Vein endothelial cell (primary cell): ENCODE measurements around the gene HOXD10. TPM values are rescaled to one million over a fixed set of nuclear protein-coding genes. Genes with fewer than 3 reads are reported as not detected.

Experiments used
- small RNA-seq: library from RNA; depleted of rRNA; stranded (forward); fragments of <200 nt; gene quantifications from one replicate; pipeline ENCODE3, GENCODE V24; 2012
- total RNA-seq: library from RNA; depleted of rRNA; stranded (reverse); fragments of >200 nt; gene quantifications from 2 replicates; pipeline ENCODE4 v1.2.3, GENCODE V29; 2012

The HOXD10 gene
- total RNA-seq, result 2.2 and 2.3 TPM in 2 replicates

DNA sequence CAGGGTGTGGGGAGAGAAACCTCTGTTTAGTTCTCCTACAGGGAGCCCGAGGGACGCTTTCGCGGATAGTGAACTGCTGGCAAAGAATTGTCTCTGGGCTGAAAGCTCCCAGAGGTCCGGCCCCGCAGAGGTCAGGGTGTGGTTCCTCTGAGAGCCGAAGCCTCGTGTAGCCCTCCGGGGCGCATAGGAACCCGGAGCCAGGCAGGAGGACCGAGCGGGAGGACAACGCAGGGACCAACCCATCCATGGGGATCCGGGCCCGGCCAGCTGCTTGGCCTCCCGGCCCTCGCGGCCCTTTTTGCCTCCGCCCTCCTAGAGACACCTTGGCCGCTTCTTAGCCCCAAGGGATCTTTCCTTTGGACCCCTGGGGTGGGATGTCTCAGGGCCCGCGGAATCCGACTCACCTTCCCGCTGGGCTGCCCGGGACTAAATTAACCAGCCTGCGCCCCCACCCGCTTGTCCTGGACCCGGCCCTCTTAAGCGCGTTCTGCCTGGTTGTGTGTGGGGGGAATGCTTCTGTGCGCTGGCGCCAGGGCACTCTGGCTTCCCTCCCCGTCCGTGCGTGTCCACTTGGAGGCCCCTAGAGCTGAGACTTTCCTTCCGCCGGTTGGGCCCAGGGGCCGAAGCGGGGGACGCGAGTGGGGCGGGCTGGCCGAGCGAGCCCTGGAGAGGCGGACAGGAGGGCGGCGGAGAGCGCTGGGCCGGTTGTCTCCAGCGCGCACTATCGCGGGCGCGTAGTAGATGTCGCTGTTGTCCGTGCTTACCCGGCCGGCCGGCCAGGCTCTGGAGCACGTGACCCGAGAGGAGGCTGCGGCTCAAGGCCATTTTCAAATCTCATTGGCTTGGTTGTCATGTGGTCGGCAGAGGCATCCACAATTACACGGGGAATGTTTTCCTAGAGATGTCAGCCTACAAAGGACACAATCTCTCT lies at the start of gene HOXD10:
Gene HOXD10 (plus strand): TSS at position 896 of the 931 bp plus-strand sequence. CDS start 56 bp downstream, outside the sequence.

DNA sequence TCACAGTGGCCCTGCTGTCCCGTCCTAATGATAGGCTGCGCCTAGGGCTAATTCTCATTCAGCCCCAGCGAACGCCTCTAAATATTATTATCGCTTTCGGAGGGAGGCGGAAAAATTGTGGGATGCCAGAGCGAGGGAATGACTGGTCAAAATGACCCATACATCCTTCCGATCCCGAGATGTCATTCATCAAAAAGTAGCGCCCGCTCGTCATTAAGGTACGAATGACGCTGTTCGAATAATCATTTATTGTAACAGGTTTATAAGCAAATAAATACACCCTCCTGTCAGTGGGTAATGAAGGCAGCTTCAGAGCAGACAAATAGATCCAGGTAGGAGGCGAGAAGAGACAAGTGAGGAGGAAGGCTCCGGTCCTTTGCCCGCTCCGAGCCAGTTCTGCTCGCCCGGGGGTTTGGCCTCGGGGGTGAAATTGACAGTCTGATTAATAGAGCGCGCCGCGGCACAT lies 32.7 kb upstream of the HOXD10 start, which contains the start of gene EVX2:
Gene EVX2 (minus strand): TSS at position 167 of the 466 bp plus-strand sequence. CDS start 186 bp downstream, outside the sequence.

DNA sequence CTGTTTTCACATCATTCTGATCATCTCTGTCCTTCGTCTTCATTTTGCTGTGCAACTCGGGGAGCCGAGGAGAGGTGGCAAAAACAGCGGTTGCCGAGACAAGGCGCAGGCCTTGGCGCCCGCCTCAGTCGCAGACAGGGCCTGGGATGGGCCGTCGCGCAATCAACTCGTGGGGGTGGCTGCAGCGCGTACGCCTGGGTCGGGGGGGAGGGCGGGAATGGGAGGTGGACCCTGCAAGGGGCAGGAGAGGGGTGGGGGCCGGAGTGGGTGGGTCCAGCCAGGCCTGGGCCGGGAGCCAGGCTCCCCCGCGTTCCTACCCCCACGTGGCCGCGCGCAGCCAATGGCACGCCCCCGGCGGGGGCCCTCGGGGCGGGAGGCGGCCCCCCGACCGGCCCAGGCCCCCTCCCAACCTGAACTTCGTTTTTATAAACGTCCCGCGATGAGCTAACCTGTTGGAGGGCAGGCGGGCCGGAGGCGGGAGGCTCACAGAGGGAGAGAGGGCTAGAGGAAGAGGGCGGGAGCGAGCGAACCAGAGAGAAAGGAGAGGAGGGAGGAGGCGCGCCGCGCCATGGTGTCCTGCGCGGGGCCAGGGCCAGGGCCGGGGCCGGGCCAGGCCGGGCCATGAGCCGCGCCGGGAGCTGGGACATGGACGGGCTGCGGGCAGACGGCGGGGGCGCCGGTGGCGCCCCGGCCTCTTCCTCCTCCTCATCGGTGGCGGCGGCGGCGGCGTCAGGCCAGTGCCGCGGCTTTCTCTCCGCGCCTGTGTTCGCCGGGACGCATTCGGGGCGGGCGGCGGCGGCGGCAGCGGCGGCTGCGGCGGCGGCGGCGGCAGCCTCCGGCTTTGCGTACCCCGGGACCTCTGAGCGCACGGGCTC lies 24.1 kb upstream of the HOXD10 start, which contains the start of gene HOXD13:
Gene HOXD13 (plus strand): TSS at position 452 of the 875 bp plus-strand sequence. CDS start 170 bp downstream, at position 622.

DNA sequence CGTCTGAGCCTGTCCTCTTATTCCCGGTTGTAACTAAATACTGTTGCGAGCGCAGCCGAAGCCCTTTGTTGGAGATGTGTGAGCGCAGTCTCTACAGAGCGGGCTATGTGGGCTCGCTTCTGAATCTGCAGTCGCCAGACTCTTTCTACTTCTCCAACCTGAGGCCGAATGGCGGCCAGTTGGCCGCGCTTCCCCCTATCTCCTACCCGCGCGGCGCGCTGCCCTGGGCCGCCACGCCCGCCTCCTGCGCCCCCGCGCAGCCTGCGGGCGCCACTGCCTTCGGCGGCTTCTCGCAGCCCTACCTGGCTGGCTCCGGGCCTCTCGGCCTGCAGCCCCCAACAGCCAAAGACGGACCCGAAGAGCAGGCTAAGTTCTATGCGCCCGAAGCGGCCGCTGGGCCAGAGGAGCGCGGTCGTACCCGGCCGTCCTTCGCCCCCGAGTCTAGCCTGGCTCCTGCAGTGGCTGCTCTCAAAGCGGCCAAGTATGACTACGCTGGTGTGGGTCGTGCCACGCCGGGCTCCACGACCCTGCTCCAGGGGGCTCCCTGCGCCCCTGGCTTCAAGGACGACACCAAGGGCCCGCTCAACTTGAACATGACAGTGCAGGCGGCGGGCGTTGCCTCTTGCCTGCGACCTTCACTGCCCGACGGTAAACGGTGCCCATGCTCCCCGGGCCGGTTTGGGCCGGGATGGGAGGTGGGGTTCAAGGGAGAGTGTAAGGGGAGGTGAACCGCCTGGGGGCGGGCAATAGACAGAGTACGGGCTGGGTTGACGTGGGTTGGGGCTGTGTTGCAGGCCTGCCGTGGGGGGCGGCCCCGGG lies 16.6 kb upstream of the HOXD10 start, which contains the start of gene HOXD12:
Gene HOXD12 (plus strand): TSS at position 68 of the 819 bp plus-strand sequence. CDS start 7 bp downstream, at position 75.

DNA sequence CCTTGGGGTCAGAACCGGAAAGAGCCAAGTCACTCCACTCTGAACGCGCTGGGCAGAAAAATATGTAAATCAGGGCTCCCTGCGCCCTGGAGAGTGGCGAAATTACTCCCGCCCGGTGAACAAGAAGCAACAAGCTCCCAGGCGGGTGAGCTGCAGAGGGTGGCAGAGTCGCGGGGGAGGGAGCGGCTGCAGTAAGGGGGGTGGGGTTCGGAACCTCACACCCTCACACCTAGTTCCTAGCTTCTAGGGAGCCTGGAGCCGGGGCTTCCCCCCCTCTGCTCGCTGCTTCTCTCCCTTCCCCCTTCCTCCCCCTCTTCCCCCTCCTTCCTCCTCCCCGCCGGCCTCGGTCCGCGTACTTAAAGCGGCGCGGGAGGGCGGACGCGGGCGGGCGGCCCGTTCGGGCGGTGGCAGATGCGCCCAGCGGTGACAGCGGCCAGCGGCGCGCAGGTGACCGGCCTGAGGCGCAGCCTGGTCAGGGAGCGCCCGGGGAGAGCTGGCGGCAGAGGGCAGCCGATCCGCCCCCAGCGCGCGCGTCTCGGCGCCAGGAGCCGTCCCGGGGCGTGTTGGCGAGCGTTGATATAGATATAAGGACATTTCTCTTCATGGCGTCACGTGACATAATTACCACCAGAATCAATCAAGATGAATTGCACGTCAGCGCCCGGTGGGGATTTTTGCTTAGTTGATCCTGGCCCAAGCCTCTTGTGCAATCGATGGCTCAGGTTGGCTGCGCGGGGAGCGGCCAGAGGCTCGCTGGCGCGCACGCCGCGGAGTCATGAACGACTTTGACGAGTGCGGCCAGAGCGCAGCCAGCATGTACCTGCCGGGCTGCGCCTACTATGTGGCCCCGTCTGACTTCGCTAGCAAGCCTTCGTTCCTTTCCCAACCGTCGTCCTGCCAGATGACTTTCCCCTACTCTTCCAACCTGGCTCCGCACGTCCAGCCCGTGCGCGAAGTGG lies 9.7 kb upstream of the HOXD10 start, which contains the start of gene HOXD11:
Gene HOXD11 (plus strand): TSS at position 700 of the 959 bp plus-strand sequence. CDS start 76 bp downstream, at position 776.

DNA sequence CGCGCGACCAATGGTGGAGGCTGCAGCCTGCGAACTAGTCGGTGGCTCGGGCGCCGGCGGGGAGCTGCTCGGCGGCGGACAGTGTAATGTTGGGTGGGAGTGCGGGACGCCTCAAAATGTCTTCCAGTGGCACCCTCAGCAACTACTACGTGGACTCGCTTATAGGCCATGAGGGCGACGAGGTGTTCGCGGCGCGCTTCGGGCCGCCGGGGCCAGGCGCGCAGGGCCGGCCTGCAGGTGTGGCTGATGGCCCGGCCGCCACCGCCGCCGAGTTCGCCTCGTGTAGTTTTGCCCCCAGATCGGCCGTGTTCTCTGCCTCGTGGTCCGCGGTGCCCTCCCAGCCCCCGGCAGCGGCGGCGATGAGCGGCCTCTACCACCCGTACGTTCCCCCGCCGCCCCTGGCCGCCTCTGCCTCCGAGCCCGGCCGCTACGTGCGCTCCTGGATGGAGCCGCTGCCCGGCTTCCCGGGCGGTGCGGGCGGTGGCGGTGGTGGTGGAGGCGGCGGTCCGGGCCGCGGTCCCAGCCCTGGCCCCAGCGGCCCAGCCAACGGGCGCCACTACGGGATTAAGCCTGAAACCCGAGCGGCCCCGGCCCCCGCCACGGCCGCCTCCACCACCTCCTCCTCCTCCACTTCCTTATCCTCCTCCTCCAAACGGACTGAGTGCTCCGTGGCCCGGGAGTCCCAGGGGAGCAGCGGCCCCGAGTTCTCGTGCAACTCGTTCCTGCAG lies 6.3 kb downstream of the HOXD10 start, which contains the start of gene HOXD9:
Gene HOXD9 (plus strand): TSS at position 37 of the 728 bp plus-strand sequence. CDS start 50 bp downstream, at position 87.

DNA sequence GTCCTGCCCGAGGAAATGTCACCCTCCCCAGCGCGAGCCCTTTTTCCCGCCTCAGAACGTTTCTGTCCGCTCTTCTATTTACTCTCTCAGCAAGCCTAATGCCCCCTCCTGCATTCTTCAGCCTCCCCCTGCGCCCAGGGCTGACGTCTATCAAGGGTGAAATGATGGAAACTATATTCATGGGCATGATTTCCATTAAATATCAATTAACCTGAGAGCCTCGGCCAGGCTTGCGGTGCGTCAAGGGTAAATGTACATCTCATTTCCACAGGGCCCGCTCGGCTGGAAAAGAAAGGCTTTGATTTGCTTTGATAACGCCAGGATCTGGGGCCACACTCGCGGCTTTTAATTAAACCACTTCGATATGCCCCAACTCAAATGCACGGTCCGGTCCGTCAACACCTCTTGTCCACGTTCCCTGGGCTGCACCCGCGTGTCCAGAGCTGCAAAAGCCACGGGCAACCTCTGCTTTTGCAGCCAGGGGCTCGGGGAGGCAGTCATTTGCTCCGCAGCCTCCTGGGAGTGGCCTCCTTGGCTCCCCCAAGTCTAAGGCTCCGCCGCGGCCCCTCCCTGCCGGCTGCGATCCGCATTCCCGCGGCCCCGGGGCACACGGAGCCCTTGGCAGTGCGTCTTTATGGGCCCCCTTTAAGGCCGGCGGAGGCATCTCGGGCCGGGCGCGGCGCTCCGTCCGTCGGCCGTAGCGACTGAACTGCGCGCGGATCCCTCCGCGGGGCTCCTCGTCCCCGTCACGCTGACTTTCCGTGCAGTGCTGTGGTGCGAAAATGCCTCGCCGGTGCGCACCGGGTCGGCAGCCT lies 12.6 kb downstream of the HOXD10 start, which contains the start of gene HOXD8:
Gene HOXD8 (plus strand): TSS at position 724 of the 815 bp plus-strand sequence. CDS start 662 bp downstream, outside the sequence.

DNA sequence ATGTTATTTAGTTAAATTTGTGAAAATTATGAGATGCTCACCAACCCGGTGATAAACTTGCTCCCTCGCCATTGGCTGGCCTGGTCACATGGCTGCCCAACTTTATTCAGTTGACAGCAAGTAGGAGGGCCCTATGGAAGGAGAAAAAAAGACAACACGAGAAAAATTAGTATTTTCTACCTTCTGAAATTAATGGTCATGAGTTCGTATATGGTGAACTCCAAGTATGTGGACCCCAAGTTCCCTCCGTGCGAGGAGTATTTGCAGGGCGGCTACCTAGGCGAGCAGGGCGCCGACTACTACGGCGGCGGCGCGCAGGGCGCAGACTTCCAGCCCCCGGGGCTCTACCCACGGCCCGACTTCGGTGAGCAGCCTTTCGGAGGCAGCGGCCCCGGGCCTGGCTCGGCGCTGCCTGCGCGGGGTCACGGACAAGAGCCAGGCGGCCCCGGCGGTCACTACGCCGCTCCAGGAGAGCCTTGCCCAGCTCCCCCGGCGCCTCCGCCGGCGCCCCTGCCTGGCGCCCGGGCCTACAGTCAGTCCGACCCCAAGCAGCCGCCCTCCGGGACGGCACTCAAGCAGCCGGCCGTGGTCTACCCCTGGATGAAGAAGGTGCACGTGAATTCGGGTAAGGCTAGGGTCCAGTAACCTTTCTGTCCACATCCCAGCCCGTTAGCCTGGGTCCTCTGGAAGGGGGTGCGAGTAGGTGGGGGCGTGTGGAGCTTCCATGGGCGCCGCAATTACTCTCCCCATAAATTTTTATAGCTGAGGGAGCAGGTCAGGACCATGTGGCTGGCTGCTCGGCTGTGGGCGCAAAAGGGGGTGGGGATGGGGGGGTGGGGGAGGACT lies 35.1 kb downstream of the HOXD10 start, which contains the start of gene HOXD4:
Gene HOXD4 (plus strand): TSS at position 109 of the 846 bp plus-strand sequence. CDS start 84 bp downstream, at position 193.

DNA sequence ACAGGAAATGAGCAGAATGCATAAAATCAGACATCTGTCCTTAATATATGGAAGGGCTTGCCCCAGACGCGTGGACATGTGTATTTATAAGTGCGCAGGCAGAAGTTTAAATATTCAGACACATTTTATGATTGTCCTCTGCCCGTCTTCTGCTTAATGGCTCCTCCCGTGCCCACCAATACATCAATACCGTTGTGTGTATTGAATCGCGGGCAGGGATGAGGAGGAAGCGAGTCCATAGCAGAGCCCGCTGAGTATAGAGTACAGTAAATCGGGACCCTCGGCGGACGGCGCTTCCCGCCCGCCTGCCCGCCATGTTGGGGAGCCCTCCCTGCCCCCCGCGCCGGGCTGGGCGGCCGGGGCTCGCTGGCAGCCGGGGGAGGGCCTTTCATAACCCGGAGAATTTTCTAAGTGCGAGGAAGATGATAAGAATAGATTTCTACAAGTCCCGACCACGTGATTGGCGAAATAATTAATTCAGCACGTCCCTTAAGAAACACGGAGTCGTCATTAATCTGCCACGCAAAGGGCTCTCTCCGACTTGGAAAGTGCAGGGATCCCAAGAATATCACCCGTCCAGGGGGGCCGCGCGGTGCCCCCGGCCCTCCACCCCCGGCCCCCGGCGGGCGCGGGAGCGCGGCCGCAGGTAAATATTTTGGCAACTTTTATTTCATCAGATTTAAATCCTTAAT lies 40.4 kb downstream of the HOXD10 start, which contains the start of gene HOXD3:
Gene HOXD3 (plus strand): TSS at position 501 of the 692 bp plus-strand sequence. CDS start 11,808 bp downstream, outside the sequence.

Small RNA genes lying within 50 kb of the gene (small RNA-seq; reads per million reads assigned to genes)
- 8,293 reads per million, percentile 100 among the genes with 10 or more reads in this experiment for gene MIR10B

Other genes with a start within 250 kb of the HOXD10 start
- gene LNPK, start 114.5 kb upstream of the HOXD10 start, total RNA-seq, result 14.1 and 27.8 TPM in 2 replicates
- gene EVX2, start 32.8 kb upstream of the HOXD10 start, total RNA-seq, result not detected in 2 replicates
- gene HOXD13, start 24.1 kb upstream of the HOXD10 start, total RNA-seq, result not detected in 2 replicates
- not detected in 2 replicates for gene HOXD12, start 17.0 kb upstream of the HOXD10 start, total RNA-seq
- not detected in 2 replicates for gene HOXD11, start 9.5 kb upstream of the HOXD10 start, total RNA-seq
- gene HOXD9, start 5.9 kb downstream of the HOXD10 start, total RNA-seq, result 11.7 and 22.5 TPM in 2 replicates
- 22.1 and 24.8 TPM in 2 replicates for gene HOXD8, start 12.9 kb downstream of the HOXD10 start, total RNA-seq
- gene HOXD4, start 34.8 kb downstream of the HOXD10 start, total RNA-seq, result 7.8 and 9.4 TPM in 2 replicates
- gene HOXD3, start 40.5 kb downstream of the HOXD10 start, total RNA-seq, result 13.4 and 18.0 TPM in 2 replicates
- 16.6 and 26.8 TPM in 2 replicates for gene HOXD1, start 71.9 kb downstream of the HOXD10 start, total RNA-seq
- gene MTX2, start 152.7 kb downstream of the HOXD10 start, total RNA-seq, result 25.5 and 26.3 TPM in 2 replicates